WI38 (cell line): ENCODE data around the gene ST6GALNAC5.
A peak's percentile ranks its signal among the peaks of the same experiment; 100 is the strongest.

Source experiments
- H3K4me3 ChIP-seq: 2 replicates; pipeline ENCODE4 v1.5.1; 2011; ENCODE audit warnings: low read depth, mild to moderate bottlenecking, control low read depth, low read length
- TF ChIP-seq, protein P1 (sequence below): IDR thresholded peaks from 2 replicates; pipeline ENCODE4 v1.5.1; 2012; ENCODE audit warnings: low read depth, mild to moderate bottlenecking, control low read depth, low read length

Gene ST6GALNAC5

DNA sequence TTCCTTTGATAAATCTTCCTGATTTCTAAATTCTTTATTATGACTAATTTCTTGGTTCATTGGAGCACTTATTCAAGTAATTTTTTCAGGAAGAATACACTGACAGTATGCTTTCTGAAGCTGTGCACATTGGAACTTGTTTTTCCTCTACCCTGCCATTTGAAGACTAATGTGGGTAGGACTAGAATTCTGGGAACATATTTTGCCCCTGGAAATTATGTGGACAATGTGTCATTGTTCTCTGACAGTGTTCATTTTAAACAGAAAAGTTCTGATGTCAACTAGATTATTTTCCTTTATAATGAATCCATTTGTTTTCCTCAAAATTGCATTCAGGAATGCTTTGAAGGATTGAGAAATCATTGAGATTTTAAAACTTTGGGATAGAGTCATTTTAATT, 34.8 kb upstream of the ST6GALNAC5 start:
- TF ChIP-seq, protein P1, sequence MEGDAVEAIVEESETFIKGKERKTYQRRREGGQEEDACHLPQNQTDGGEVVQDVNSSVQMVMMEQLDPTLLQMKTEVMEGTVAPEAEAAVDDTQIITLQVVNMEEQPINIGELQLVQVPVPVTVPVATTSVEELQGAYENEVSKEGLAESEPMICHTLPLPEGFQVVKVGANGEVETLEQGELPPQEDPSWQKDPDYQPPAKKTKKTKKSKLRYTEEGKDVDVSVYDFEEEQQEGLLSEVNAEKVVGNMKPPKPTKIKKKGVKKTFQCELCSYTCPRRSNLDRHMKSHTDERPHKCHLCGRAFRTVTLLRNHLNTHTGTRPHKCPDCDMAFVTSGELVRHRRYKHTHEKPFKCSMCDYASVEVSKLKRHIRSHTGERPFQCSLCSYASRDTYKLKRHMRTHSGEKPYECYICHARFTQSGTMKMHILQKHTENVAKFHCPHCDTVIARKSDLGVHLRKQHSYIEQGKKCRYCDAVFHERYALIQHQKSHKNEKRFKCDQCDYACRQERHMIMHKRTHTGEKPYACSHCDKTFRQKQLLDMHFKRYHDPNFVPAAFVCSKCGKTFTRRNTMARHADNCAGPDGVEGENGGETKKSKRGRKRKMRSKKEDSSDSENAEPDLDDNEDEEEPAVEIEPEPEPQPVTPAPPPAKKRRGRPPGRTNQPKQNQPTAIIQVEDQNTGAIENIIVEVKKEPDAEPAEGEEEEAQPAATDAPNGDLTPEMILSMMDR = no peak
- H3K4me3 ChIP-seq = no peak overlapping the region

DNA sequence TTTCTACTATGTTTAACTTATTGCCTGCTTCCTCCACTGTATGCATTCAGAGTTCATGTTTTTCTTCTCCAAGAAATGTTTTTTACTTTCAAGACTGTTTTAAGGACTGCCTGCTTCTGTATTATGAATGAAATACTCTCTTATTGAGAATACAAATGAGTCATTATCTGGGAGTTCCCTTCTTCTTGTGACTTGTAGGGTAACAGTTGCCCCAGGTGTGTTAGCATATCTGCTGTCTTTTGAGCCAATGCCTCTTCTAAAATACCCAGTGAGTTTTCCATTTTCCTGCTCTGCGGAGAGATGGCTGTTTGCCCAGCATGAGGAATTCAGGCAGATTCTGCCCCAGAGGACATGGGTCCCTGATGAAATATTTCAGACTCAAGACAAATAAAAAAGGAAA, 34.1 kb upstream of the ST6GALNAC5 start:
- TF ChIP-seq, protein P1 = no peak

DNA sequence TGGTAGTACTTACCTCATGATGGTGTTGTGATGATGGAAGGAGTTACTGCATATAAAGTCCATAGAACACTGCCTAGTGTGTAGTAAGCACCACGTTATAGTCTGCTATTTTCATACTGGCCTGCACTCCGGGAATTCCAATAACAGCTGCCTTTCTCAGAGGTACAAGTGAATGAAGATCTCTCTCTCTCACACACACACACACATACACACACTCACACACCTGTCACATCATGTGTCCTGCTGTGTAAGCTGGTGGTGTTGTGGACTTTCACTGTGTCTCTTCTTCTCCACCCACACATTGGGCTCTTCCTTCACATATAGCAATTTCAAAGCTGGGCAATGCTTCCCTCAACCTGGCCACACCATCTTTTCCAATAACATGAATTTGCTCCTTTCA, 33.4 kb upstream of the ST6GALNAC5 start:
- TF ChIP-seq, protein P1 = no peak
- no peak overlapping the region for H3K4me3 ChIP-seq

More for the DNA sequence above, 34.1 kb upstream of the ST6GALNAC5 start:
- no peak overlapping the region for H3K4me3 ChIP-seq

DNA sequence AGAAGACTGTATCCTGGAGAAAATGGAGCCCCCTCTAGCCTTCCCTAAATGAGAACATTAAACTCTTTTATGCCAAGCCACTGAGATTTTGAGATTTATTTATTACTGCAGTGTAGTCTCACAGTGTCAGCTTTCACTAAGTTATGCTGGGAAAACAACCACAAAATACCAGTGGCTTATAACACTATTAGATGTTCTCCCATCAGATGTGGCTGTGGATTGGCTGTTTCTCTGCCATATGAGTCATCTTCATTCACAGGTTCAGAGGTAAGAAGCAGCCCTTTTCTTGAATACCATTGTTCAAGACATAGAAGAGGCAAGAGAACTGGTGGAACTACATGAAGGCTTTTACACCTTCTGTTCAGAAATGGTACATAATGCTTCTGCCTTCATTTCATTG, 32.1 kb upstream of the ST6GALNAC5 start:
- no peak overlapping the region for H3K4me3 ChIP-seq
- TF ChIP-seq, protein P1 = no peak

DNA sequence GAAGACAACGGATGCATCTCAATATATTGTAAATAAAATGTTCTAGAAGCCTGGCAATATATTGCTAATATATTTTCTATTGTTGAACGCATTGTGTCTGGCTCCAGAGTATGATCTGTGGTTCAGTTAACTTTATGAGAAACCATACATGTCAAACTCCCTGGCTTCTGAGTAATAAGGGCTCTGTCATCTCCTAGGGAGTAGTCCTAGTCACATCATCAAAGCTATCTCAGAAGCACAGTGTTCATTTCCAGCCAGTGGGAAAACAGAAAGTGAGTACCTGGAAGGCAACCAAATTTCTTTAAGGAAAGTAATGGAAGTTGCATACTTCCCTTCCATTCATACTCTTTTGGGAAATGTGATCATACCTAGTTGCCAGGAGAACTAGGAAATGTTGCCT, 27.0 kb upstream of the ST6GALNAC5 start:
- no peak overlapping the region for H3K4me3 ChIP-seq

DNA sequence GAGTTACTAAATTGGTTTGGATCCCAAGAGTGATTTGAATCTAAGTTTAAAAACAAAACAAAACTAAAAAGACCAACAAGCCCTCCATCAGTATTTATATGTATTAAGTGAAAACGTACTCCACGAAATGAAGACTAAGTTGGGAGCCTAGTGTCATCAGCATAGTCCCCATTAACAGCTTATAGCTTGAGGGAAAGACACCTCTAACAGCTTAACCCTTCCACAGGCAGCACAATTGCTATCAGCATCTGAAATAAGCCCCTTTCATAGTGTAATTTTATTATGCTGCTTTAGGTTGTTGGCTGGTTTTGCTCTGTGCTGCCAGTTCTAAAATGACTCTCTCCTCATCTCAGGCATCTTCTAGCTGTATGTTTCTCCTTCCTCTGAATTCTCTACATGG, 25.8 kb upstream of the ST6GALNAC5 start:
- no peak overlapping the region for H3K4me3 ChIP-seq
- TF ChIP-seq, protein P1 = no peak

More for the DNA sequence above, 27.0 kb upstream of the ST6GALNAC5 start:
- TF ChIP-seq, protein P1 = no peak

DNA sequence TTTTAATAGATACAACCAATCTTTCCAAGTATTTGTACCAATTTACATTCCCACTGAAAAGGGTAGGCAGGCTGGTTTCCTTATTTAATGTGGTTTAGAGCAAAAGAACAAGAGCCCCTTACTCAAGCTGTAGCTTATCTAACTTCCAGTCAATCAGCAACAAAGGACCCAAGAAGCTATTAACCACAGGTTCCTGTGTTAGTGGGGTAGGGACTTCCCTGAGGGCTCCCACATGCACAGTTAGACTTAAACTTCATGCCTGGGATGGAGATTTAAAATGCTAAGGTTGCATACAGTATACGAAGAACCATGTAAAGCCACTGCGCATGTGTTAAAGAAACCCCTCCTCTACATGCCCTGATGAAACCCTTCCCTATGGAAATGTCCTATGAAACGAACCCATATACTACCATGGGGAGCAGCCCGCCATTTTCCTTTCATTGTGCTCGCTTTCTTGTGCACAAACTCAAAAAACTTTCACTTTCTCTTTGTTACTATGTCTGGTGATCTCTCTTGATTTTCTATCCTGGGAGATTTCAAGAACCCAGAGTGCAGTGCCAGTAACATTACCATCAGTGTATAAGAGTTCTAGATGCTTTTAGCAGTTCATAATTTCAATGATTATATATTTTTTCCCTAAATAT, 23.3 kb upstream of the ST6GALNAC5 start:
- TF ChIP-seq, protein P1 = no peak
- H3K4me3 ChIP-seq = peak overlapping the region; percentile 32
